GM23338 (cell line): ENCODE results near the gene HAGH.

Experiments used
- CREB1 ChIP-seq: fragments of 250-450 bp; sonication (Bioruptor Pico); IDR thresholded peaks from 2 replicates; pipeline ENCODE4 v1.5.0; 2020; ENCODE audit warnings: low read depth, mild to moderate bottlenecking, moderate library complexity
- CTCF ChIP-seq, 2 experiments: fragments of 200-600 bp in 1 of 2; sonication (generic) in 1 of 2; conservative IDR thresholded peaks; 2 replicates each; pipeline versions ENCODE4 v1.5.1 to v1.6.1; 2016 to 2017; ENCODE audit warnings: antibody characterized with exemption in 2 of 2, low read depth in 2 of 2, mild to moderate bottlenecking in 2 of 2, moderate library complexity in 1 of 2
- ETS1 ChIP-seq: IDR thresholded peaks from 2 replicates; pipeline ENCODE4 v1.6.1; 2016; ENCODE audit warnings: antibody characterized with exemption
- EZH2 ChIP-seq: fragments of 200-600 bp; sonication (generic); IDR thresholded peaks from one replicate; pipeline ENCODE4 v1.8.0; 2017; ENCODE audit warnings: antibody characterized with exemption, mild to moderate bottlenecking, low read depth; ENCODE audit not compliant: unreplicated experiment
- EZH2phosphoT487 ChIP-seq: fragments of 200-600 bp; sonication (generic); IDR thresholded peaks from one replicate; pipeline ENCODE4 v1.8.1; 2018; ENCODE audit warnings: antibody characterized with exemption; ENCODE audit not compliant: unreplicated experiment
- JUNB ChIP-seq: IDR thresholded peaks from one replicate; pipeline ENCODE4 v1.6.1; 2016; ENCODE audit warnings: antibody characterized with exemption; ENCODE audit not compliant: unreplicated experiment
- NANOG ChIP-seq: IDR thresholded peaks from 2 replicates; pipeline ENCODE4 v1.6.1; 2016; ENCODE audit warnings: antibody characterized with exemption, borderline replicate concordance
- POLR2AphosphoS5 ChIP-seq: IDR thresholded peaks from 2 replicates; pipeline ENCODE4 v1.6.1; 2016; ENCODE audit warnings: antibody characterized with exemption, low read depth
- REST ChIP-seq: IDR thresholded peaks from one replicate; pipeline ENCODE4 v1.6.1; 2018; ENCODE audit warnings: antibody characterized with exemption; ENCODE audit not compliant: unreplicated experiment
- STAT1 ChIP-seq: IDR thresholded peaks from one replicate; pipeline ENCODE4 v1.6.1; 2016; ENCODE audit warnings: antibody characterized with exemption; ENCODE audit not compliant: unreplicated experiment
- ZNF114 ChIP-seq: fragments of 250-450 bp; sonication (Bioruptor Pico); IDR thresholded peaks from 2 replicates; pipeline ENCODE4 v1.5.0; 2020; ENCODE audit warnings: mild to moderate bottlenecking, moderate library complexity
- ZNF331 ChIP-seq: fragments of 250-450 bp; sonication (Bioruptor Pico); IDR thresholded peaks from 2 replicates; pipeline ENCODE4 v1.5.0; 2020; ENCODE audit warnings: low read depth, mild to moderate bottlenecking, moderate library complexity
- ZNF462 ChIP-seq: fragments of 250-450 bp; sonication (Bioruptor Pico); IDR thresholded peaks from 2 replicates; pipeline ENCODE4 v1.5.0; 2020; ENCODE audit warnings: mild to moderate bottlenecking, moderate library complexity

- TF ChIP-seq CREB1 (CRISPR knock-in tag), result no peak
- no peak for TF ChIP-seq CTCF (conservative IDR thresholded peaks at IDR 0.05; ENCODE audit: low read depth in 2 of 2)
- no peak for TF ChIP-seq POLR2AphosphoS5
- no peak for TF ChIP-seq EZH2
- TF ChIP-seq REST, result no peak
- TF ChIP-seq JUNB, result no peak
- TF ChIP-seq ZNF331, result no peak
- TF ChIP-seq EZH2phosphoT487, result no peak
- TF ChIP-seq STAT1, result no peak
- no peak for TF ChIP-seq ETS1
- no peak for TF ChIP-seq ZNF114 (CRISPR knock-in tag)
- no peak for TF ChIP-seq ZNF462 (CRISPR knock-in tag)
- no peak for TF ChIP-seq NANOG
These were observed 11.2 kb downstream of the HAGH start for GRCh38 chr16:1815461-1815860.
